ENCODE measurements around the gene RIT2. TPM values are rescaled to one million over a fixed set of nuclear protein-coding genes. Genes with fewer than 3 reads are reported as not detected.
A peak's percentile ranks its signal among the peaks of the same experiment; 100 is the strongest.

RIT2 gene
- polyA plus RNA-seq, 1 donor from 2014 or later: 1.1 TPM

GRCh38 chr18:43160509-43160908 lies 45.0 kb upstream of the RIT2 start:
- H3K4me3 ChIP-seq (ENCODE audit: low read length): no peak overlapping the region
- no peak overlapping the region for H3K9ac ChIP-seq (ENCODE audit: low read length)
- H3K4me2 ChIP-seq (ENCODE audit: low read length): no peak overlapping the region
- no peaks in the 10 kb centered on the region for H3K9me3 ChIP-seq (ENCODE audit: low read length)
- H4K20me1 ChIP-seq (ENCODE audit: insufficient read depth): no peaks in the 10 kb centered on the region
- H3F3A ChIP-seq (ENCODE audit: insufficient read depth, low read length, poor library complexity, severe bottlenecking): no peaks in the 10 kb centered on the region
- no peaks in the 10 kb centered on the region for H3K79me2 ChIP-seq (replicated peaks; ENCODE audit: insufficient read depth, low read length)
- TF ChIP-seq REST (IDR thresholded peaks at IDR 0.05; ENCODE audit: borderline replicate concordance): no peak
- no peak for TF ChIP-seq MXI1 (conservative IDR thresholded peaks at IDR 0.05; ENCODE audit: poor library complexity, severe bottlenecking)
- peak; percentile 40 for TF ChIP-seq POLR2AphosphoS5 (IDR thresholded peaks at IDR 0.05)
- peak; percentile 62 for TF ChIP-seq EP300 (conservative IDR thresholded peaks at IDR 0.05; ENCODE audit: poor library complexity, severe bottlenecking)
- H3K27me3 ChIP-seq (ENCODE audit: insufficient read depth, low read depth, low read length): no peaks in the 10 kb centered on the region
- H3K27ac ChIP-seq (ENCODE audit: low read length): no peak overlapping the region
- no peaks in the 10 kb centered on the region for H3K9me2 ChIP-seq (ENCODE audit: insufficient read depth, low read length)
- no peaks in the 10 kb centered on the region for H3K36me3 ChIP-seq (ENCODE audit: insufficient read depth, low read length)
- H2AFZ ChIP-seq (ENCODE audit: low read depth, low read length): no peak overlapping the region

- TF ChIP-seq EP300 (conservative IDR thresholded peaks at IDR 0.05; ENCODE audit: poor library complexity, severe bottlenecking): no peak
- no peak for TF ChIP-seq EZH2 (IDR thresholded peaks at IDR 0.05; ENCODE audit: borderline replicate concordance, insufficient read depth, low read length, poor library complexity, severe bottlenecking)
- TF ChIP-seq CTCF (IDR thresholded peaks at IDR 0.05; ENCODE audit: poor library complexity, severe bottlenecking): no peak
- no peak for TF ChIP-seq SMC3 (conservative IDR thresholded peaks at IDR 0.05; ENCODE audit: poor library complexity)
- TF ChIP-seq POLR2AphosphoS5 (IDR thresholded peaks at IDR 0.05): no peak
- no peak for TF ChIP-seq MXI1 (conservative IDR thresholded peaks at IDR 0.05; ENCODE audit: poor library complexity, severe bottlenecking)
- TF ChIP-seq REST (IDR thresholded peaks at IDR 0.05; ENCODE audit: borderline replicate concordance): no peak
- TF ChIP-seq TAF1 (IDR thresholded peaks at IDR 0.05; ENCODE audit: low read depth): no peak
- no peak for TF ChIP-seq RAD21 (conservative IDR thresholded peaks at IDR 0.05)
Observed at GRCh38 chr18:43159926-43160325, 44.4 kb upstream of the RIT2 start.

More at GRCh38 chr18:43159926-43160325, 44.4 kb upstream of the RIT2 start:
- Histone ChIP-seq H3K9me2 (ENCODE audit: insufficient read depth, low read length) (no peaks in the 10 kb centered on the region), H4K20me1 (ENCODE audit: insufficient read depth) (no peaks in the 10 kb centered on the region), H3K4me2 (ENCODE audit: low read length) (no peak overlapping the region), H3K4me3 (ENCODE audit: low read length) (no peak overlapping the region), H3K79me2 (replicated peaks; ENCODE audit: insufficient read depth, low read length) (no peaks in the 10 kb centered on the region), H3K27ac (ENCODE audit: low read length) (no peak overlapping the region), H3K9ac (ENCODE audit: low read length) (no peak overlapping the region), H3K9me3 (ENCODE audit: low read length) (no peaks in the 10 kb centered on the region), H3K27me3 (ENCODE audit: insufficient read depth, low read depth, low read length) (no peaks in the 10 kb centered on the region), H3F3A (ENCODE audit: insufficient read depth, low read length, poor library complexity, severe bottlenecking) (no peaks in the 10 kb centered on the region), H3K36me3 (ENCODE audit: insufficient read depth, low read length) (no peaks in the 10 kb centered on the region), H2AFZ (ENCODE audit: low read depth, low read length) (no peak overlapping the region)
